Ecto neural progenitor cell (in vitro differentiated cells): ENCODE results near the gene EIF2AK2.

Experiments used
- DNase-seq: peaks from one replicate; pipeline ENCODE4 v3.0.0-alpha.2; 2018; ENCODE audit warnings: low spot score

EIF2AK2 gene

GRCh38 chr2:37098416-37099118 lies 58.2 kb downstream of the EIF2AK2 start:
- DNase-seq: no peak

GRCh38 chr2:37096568-37096967 lies 60.2 kb downstream of the EIF2AK2 start:
- DNase-seq: no peak

GRCh38 chr2:37091873-37092272 lies 64.9 kb downstream of the EIF2AK2 start:
- no peak for DNase-seq

GRCh38 chr2:37090019-37090477 lies 66.7 kb downstream of the EIF2AK2 start:
- DNase-seq: no peak

GRCh38 chr2:37085731-37086147 lies 71.0 kb downstream of the EIF2AK2 start:
- DNase-seq: no peak

- DNase-seq: no peak
Measured at GRCh38 chr2:37084797-37085196, 72.0 kb downstream of the EIF2AK2 start.

GRCh38 chr2:37083873-37084794 lies 72.6 kb downstream of the EIF2AK2 start, which contains the start of the genes GPATCH11 and HEATR5B:
Gene GPATCH11, plus strand, starts transcription at chr2:37084518. Its CDS starts 3,864 bp downstream, at chr2:37088382.
Gene HEATR5B, minus strand, starts transcription at chr2:37084372. Its CDS starts 958 bp downstream, at chr2:37083414.
- peak; percentile 97 for DNase-seq

- DNase-seq: no peak
Measured at GRCh38 chr2:37080689-37081088, 76.1 kb downstream of the EIF2AK2 start.

- no peak for DNase-seq
Measured at GRCh38 chr2:37080266-37080665, 76.5 kb downstream of the EIF2AK2 start.

- no peak for DNase-seq
Measured at GRCh38 chr2:37070931-37071330, 85.8 kb downstream of the EIF2AK2 start.

- DNase-seq: no peak
Measured at GRCh38 chr2:37068686-37069085, 88.1 kb downstream of the EIF2AK2 start.

GRCh38 chr2:37061776-37062175 lies 95.0 kb downstream of the EIF2AK2 start:
- no peak for DNase-seq

- no peak for DNase-seq
Measured at GRCh38 chr2:37061013-37061711, 95.6 kb downstream of the EIF2AK2 start.

- DNase-seq: no peak
Measured at GRCh38 chr2:37060446-37060845, 96.3 kb downstream of the EIF2AK2 start.

GRCh38 chr2:37059841-37060240 lies 96.9 kb downstream of the EIF2AK2 start:
- DNase-seq: no peak

- no peak for DNase-seq
Measured at GRCh38 chr2:37052600-37053332, 104.0 kb downstream of the EIF2AK2 start.
